IPS-15b (cell line): Measurements from ENCODE around the gene IGSF3.
"Not testable (repeated sequence)": the region's sequence is repeated elsewhere in the genome, so short reads cannot be mapped to it uniquely, and the experiment has no call there.

Experiments
- H3K27me3 ChIP-seq: one replicate; pipeline ENCODE4 v1.6.1; 2013; ENCODE audit warnings: low read length; ENCODE audit not compliant: control insufficient read depth, insufficient read depth
- H3K36me3 ChIP-seq: one replicate; pipeline ENCODE4 v1.6.1; 2013; ENCODE audit warnings: low read length; ENCODE audit not compliant: control insufficient read depth, insufficient read depth
- H3K4me1 ChIP-seq: one replicate; pipeline ENCODE4 v1.6.1; 2013; ENCODE audit warnings: mild to moderate bottlenecking, low read length; ENCODE audit not compliant: control insufficient read depth, insufficient read depth
- H3K4me3 ChIP-seq: one replicate; pipeline ENCODE4 v1.5.1; 2013; ENCODE audit warnings: low read depth, low read length
- H3K9ac ChIP-seq: one replicate; pipeline ENCODE4 v1.6.1; 2013; ENCODE audit warnings: low read depth, mild to moderate bottlenecking, low read length
- H3K9me3 ChIP-seq: one replicate; pipeline ENCODE4 v1.6.1; 2013; ENCODE audit warnings: mild to moderate bottlenecking, low read length; ENCODE audit not compliant: control insufficient read depth, insufficient read depth

IGSF3 gene

DNA sequence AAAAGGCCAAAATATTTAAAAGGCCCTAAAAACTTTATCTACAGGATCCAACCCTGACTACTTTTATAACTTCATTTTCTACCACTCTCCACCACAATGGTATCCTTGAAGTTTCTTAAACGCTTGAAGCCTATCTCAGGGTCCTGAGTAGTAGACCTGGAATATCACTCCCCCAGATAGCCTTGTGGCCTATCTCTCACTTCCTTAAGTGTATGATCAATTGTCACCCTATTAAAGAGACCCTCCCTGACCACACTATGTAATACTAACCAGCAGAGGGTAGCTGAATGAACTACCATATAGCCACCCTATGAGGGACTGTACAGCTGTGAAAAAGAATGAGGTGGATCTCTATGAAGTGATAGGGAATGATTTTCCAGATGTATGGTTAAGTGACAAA is 102.3 kb downstream of the IGSF3 start:
- H3K9me3 ChIP-seq = no peaks in the 10 kb centered on the region
- H3K4me1 ChIP-seq = no peaks in the 10 kb centered on the region
- H3K27me3 ChIP-seq = peaks cover 4% of the 10 kb centered on the region
- no peaks in the 10 kb centered on the region for H3K36me3 ChIP-seq
- H3K4me3 ChIP-seq = no peak overlapping the region
- no peak overlapping the region for H3K9ac ChIP-seq

DNA sequence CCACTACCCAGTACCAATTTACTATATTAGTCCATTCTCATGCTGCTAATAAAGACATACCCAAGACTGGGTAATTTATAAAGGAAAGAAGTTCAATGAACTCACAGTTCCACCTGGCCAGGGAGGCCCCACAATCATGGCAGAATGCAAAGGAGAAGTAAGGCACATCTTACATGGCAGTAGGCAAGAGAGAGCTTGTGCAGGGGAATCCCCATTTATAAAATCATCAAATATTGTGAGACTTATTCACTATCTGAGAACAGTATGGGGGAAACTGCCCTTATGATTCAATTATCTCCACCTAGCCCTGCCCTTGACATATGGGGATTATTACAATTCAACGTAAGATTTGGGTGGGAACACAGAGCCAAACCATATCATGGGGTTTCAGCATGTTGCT is 103.1 kb downstream of the IGSF3 start:
- Histone ChIP-seq H3K9ac (no peak overlapping the region), H3K36me3 (no peaks in the 10 kb centered on the region), H3K4me3 (no peak overlapping the region), H3K27me3 (peaks cover 1% of the 10 kb centered on the region), H3K9me3 (no peaks in the 10 kb centered on the region), H3K4me1 (no peaks in the 10 kb centered on the region)

DNA sequence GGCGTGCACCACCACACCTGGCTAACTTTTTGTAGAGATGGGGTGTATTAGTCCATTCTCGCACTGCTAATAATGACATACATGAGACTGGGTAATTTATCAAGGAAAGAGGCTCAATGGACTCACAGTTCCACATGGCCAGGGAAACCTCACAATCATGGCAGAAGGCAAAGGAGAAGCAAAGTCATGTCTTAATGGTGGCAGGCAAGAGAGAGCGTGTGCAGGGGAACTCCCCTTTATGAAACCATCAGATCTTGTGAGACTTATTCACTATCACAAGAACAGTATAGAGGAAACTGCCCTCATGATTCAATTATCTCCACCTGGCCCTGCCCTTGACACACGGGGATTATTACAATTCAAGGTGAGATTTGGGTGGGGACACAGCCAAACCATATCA is 105.1 kb downstream of the IGSF3 start:
- not testable (repeated sequence) for H3K4me3 ChIP-seq, H3K4me1 ChIP-seq, H3K27me3 ChIP-seq, H3K36me3 ChIP-seq, H3K9ac ChIP-seq, H3K9me3 ChIP-seq

DNA sequence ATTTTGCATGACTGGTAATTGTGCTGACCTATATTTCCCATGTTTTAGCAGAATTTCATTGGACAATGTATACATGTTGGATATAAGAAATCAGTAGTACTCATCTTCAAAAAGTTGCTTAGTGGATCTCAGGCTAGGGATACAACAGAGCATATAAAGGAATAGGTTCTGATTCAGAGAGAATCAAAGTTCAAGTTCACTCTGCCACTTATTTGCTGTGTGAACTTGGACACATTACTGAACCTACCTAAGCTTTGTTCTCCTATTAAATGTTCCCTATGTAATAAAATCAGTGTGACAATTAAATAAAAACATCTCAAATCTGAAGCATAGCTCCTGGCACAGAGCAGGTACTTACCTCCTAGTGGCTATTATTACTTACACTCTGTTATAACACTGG is 106.0 kb downstream of the IGSF3 start:
- Histone ChIP-seq H3K4me3 (no peak overlapping the region), H3K36me3 (no peaks in the 10 kb centered on the region), H3K9ac (no peak overlapping the region), H3K27me3 (no peaks in the 10 kb centered on the region), H3K9me3 (no peaks in the 10 kb centered on the region), H3K4me1 (no peaks in the 10 kb centered on the region)

DNA sequence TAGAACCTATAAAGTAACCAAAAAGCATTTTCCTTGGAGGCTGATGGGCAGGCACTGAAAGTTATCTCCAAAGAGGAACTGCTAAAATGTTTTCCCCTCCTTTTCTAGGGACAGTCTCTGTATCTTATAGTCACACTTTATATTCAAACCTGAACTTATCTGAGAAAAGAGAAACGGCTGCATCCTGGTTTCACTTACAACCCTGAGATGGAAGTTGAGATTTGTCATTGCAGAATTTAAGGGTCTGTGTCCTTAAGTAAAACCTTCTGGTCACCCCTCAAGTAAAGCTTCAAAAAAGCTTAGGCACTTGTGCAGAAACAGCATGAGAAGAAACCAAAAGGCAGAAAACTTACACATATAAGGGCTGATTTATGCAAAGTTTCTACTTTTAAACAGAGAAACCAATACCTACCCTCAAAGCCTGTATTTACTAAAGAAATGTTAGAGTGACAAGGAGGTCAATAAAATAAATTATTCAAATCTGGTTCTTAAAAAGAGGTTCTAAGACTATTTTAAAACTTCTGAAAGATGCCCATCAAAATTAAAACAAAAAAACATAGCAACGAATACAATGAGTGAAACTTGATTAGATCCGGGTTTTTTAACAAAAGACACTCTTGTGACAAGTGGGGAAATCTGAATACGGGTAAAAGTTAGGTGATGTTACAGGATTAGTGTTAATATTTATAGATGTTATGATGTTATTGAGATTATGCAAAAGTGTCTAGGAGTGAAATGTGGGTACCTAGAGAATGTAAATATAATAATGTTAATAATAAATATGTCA is 106.6 kb downstream of the IGSF3 start:
- no peaks in the 10 kb centered on the region for H3K36me3 ChIP-seq
- H3K4me1 ChIP-seq = no peaks in the 10 kb centered on the region
- H3K9ac ChIP-seq = no peak overlapping the region
- H3K4me3 ChIP-seq = no peak overlapping the region
- no peaks in the 10 kb centered on the region for H3K27me3 ChIP-seq
- no peaks in the 10 kb centered on the region for H3K9me3 ChIP-seq

DNA sequence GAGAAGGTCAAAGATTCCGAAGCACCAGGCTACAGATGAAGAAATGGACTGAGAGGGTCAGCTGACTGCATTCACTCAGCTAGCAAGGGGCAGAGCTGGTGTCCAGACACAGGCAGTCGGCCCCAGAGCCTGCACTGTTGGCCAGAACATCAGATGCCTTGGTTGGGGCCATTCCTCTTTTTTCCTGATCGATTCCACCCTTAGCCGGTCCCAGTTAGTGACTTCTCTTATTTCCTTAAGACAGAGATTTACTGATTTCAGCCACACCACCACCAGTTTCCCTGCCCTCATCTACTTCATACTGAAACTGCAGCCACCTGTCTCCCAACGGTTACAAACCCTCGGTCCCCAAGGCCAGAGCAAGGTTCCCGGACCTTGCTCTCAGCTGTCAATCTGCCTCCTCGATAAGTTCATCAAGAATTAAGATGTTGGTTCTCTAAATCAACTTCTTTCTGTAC is 108.2 kb downstream of the IGSF3 start:
- Histone ChIP-seq H3K9ac (no peak overlapping the region), H3K36me3 (no peaks in the 10 kb centered on the region)

DNA sequence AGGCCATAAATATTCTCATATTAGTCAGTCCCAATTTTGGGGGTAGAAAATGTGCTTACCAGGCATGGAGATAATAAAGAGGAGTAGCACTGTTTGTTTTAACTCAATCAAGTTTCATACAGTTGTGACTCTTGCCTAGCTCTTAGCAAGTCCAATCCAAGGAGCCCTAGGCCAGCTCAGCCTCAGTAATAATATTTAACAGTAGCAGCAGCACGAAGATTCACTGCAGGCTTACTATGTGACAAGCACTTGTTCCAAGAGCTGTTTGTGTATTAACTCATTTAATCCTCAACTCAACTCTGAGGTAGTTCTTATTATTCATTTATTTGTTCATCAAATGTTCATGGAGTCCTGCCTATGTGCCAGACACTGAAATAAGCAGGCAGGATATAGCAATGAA is 109.0 kb downstream of the IGSF3 start:
- H3K9me3 ChIP-seq = no peaks in the 10 kb centered on the region
- no peak overlapping the region for H3K4me3 ChIP-seq
- H3K27me3 ChIP-seq = no peaks in the 10 kb centered on the region
- peaks cover 3% of the 10 kb centered on the region for H3K4me1 ChIP-seq
- H3K9ac ChIP-seq = no peak overlapping the region
- H3K36me3 ChIP-seq = no peaks in the 10 kb centered on the region

More for the DNA sequence above, 108.2 kb downstream of the IGSF3 start:
- Histone ChIP-seq H3K4me3 (no peak overlapping the region), H3K27me3 (no peaks in the 10 kb centered on the region), H3K4me1 (no peaks in the 10 kb centered on the region), H3K9me3 (no peaks in the 10 kb centered on the region)

DNA sequence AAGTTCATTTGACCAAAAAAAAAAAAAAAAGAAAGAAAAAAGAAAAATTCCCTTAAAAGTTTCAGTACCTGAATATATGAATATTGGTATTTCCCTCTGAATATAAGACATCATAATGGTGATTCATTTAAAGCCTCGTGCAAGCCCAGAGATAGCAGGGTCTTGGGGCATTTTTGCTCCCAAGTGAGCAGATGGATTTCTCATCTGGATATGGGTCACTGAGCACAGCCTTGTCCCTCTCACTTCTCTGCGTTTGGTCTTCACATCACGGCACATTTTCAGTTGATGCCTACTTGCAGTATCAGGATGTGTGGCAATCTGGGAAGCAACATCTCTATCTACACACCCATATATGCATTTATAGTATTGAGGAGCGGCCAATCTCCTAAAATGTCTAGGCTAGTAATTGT is 109.4 kb downstream of the IGSF3 start:
- H3K4me1 ChIP-seq = peaks cover 4% of the 10 kb centered on the region
- no peaks in the 10 kb centered on the region for H3K9me3 ChIP-seq
- no peak overlapping the region for H3K4me3 ChIP-seq
- no peaks in the 10 kb centered on the region for H3K27me3 ChIP-seq
- H3K9ac ChIP-seq = no peak overlapping the region
- H3K36me3 ChIP-seq = no peaks in the 10 kb centered on the region

DNA sequence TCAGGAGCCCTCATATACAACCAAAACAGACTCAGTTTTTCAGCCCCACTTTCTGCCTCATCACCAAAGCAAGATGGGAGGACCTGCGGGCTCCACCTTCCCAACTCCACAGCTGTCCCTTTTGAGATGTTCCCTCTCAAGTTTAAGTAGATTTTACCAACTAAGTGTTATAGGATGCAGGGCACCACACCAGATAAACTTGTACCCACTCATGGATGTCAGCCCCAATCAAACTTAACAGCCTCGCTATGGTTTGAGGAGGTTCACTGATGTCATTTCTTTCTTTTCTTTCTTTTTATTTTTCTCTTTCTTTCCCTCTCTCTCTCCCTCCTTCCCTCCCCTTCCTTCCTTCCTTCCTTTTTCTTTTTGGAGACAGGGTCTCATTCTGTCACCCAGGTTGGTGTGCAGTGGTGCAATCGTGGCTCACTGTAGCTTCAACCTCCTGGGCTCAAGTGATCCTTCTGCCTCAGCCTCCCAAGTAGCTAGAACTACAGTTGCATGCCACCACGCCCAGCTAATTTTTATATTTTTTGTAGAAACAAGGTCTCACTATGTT is 110.1 kb downstream of the IGSF3 start:
- peaks cover 4% of the 10 kb centered on the region for H3K4me1 ChIP-seq

DNA sequence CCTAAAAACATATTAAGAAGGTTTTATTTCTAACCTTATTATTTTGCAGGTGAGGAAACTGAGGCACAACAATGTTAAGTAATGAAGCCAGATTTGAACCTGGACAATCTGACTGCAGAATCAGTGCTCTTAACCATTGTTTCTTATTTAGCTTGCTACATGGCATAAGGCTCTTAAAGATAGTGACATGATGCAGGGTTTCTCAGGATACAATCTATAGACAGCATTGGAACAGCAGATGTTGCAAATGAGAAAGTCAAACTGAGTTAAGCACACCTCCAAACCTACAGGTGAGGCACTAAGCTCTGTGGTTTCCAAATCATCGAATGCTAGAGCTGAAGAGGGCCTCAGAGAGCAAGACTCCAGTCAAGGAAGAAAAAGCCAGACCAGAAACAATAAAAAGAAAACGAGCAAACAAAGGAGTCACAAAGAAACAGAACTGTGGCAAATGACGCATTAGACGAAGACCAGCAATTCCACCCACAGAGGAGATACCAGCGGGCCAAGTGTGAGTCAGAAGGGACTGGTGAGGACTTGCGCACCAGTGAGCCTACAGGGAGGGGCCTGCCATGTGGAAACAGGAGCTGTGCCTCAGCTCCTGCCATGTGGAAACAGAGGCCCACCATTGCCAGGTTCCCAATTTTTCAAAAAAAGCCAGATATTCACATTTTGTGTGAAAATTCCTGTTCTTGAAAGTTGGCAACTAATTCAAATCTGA is 111.1 kb downstream of the IGSF3 start:
- Histone ChIP-seq H3K9ac (no peak overlapping the region), H3K4me1 (peaks cover 4% of the 10 kb centered on the region), H3K4me3 (no peak overlapping the region), H3K9me3 (no peaks in the 10 kb centered on the region), H3K27me3 (no peaks in the 10 kb centered on the region), H3K36me3 (no peaks in the 10 kb centered on the region)

More for the DNA sequence above, 110.1 kb downstream of the IGSF3 start:
- Histone ChIP-seq H3K27me3 (no peaks in the 10 kb centered on the region), H3K4me3 (no peak overlapping the region), H3K9me3 (no peaks in the 10 kb centered on the region), H3K9ac (no peak overlapping the region), H3K36me3 (no peaks in the 10 kb centered on the region)

DNA sequence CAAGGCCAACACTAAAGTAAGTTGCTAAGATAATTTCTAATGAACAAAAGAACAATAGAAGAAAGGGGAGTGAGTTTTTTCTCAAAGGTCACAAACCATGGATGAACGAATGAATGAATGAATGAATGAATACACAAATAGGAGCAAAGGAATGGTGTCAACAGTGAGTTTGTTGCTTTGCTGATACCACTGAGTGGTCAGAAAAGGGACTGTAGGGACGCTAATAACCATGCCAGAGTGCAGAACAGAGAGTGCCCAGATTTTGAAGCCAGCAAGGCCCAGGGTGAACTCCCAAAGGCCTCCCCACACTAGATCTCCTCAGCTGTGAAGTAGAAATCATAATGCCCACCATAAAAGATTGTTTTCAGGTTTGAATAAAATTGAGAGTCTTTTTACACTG is 112.6 kb downstream of the IGSF3 start:
- H3K4me1 ChIP-seq = peaks cover 4% of the 10 kb centered on the region
- H3K9ac ChIP-seq = no peak overlapping the region

More for the DNA sequence above, 112.6 kb downstream of the IGSF3 start:
- H3K9me3 ChIP-seq = no peaks in the 10 kb centered on the region
- no peak overlapping the region for H3K4me3 ChIP-seq
- no peaks in the 10 kb centered on the region for H3K36me3 ChIP-seq
- H3K27me3 ChIP-seq = no peaks in the 10 kb centered on the region
